KOPT-K1 (cell line): ENCODE results near the gene AIPL1.

Experiments
- H3K27ac ChIP-seq: fragments of 200-600 bp; sonication (generic); 2 replicates; pipeline ENCODE4 v1.5.1; 2016; ENCODE audit warnings: antibody characterized with exemption, mild to moderate bottlenecking, low read depth, low read length; ENCODE audit not compliant: poor library complexity, severe bottlenecking
- H3K36me3 ChIP-seq: fragments of 200-600 bp; sonication (generic); 2 replicates; pipeline ENCODE4 v1.5.1; 2017; ENCODE audit warnings: antibody characterized with exemption, mild to moderate bottlenecking, low read length, moderate library complexity; ENCODE audit not compliant: insufficient read depth
- H3K9me3 ChIP-seq: fragments of 200-600 bp; sonication (generic); 2 replicates; pipeline ENCODE4 v1.5.1; 2017; ENCODE audit warnings: antibody characterized with exemption, low read length, mild to moderate bottlenecking; ENCODE audit not compliant: insufficient read depth, poor library complexity, severe bottlenecking

AIPL1 gene

DNA sequence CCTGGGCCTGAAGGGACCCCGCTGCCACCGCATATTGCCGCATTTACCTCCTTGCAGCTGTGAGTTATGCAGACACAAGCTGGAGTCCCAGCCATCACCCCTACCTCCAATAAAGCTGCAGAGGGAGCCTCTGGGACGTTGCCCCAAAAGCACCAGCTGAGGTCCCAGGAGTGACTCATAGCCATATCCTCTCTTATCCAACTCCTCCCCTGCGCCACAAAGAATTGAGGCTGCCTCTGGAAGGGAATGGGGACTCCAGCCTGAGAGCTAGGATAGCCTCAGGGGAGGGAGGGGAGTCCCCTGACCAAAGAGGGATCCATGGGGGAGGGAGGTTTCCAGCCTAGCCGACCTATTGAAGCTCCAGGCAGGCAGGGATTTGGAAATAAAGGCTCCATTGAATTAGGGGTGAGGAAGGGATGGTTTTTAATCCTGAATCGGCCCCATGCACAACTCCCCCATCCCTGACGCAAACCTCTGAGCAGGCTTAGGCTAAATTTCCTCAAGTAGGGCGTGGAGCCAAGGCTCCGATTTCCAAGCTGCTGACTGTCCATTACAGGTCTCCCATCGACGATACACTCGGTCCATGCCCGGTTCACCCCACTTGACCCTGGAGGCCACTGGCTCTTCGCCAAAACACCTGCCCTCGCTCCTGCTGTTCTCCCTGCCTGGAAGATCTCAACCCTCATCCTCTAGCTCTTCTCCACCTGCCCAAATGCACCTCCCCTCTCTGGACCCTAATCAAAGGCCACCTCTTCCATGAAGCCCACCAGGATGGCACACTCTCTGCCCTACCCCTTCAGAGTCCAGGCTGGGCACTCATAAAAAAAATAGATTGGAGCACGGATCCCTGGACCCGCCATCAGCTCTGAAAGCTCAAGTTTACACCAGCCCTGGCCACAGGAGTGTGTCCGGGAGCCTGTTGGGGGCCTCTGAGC, 36.9 kb upstream of the AIPL1 start:
- Histone ChIP-seq H3K36me3 (no peaks in the 10 kb centered on the region), H3K9me3 (no peaks in the 10 kb centered on the region), H3K27ac (no peak overlapping the region)

DNA sequence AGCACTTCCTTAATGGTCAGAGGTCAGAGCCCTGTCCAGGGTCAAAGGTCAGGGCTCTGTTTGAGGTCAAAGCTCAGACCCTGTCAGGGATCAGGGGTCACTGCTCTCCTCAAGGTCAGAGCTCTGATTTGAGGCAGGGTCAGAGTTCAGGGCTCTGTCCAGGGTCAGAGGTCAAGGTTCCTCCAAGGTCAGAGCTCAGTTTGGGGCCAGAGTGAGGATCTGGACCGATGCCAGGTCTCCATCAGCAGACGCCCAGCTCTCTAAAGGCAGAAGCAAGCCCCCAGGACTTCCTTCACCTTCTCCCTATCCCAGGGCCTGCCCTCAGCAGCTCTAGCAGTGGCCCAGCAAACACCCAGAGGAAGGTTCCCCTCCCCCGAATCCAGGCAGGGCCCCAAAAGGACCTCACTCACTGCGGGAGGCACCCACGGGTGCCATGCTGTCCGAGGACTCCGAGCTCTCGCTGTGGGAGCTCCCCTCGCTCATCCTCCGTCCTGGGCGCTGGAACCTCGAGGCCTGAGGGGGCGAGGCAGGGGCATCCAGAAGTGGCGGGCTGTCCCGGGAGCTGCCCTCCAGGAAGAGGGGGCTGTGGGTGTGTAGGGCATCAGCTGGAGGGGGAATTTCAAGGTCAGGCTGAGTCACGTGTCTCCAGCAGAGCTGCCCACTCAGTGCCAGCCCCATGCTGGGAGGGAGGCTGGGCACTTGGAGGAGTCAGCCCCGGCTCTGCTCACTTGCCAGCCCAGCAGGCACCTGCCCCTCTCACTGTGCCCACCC, 36.0 kb upstream of the AIPL1 start:
- H3K27ac ChIP-seq, result no peak overlapping the region
- no peaks in the 10 kb centered on the region for H3K36me3 ChIP-seq
- H3K9me3 ChIP-seq, result no peaks in the 10 kb centered on the region

DNA sequence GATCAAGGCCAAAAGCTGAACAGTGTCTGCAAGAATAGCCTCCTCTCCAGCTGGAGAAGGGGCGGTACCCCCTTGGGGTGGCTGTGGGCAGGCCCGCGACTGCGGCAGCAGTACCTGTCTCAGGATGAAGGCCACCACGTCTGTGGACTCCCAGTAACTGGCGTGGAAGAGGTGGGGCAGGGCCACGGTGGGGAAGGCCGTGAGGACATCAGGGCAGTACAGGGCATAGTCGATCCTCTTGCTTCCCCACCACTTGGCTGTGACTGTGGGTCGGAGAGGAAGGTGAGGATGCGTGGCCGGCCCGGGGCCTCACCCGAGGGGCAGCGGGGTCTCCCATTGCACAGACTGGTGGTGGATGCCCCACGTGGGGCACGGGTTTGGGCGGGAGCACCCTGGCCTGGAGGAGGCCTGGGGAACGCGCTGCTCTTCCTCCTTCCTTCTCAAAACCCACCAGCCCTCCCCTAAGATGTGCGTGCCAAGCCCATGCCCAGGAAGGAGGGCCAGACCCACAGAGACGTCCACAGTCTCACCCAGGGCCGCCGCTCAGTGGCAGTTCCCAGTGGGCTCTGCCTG, 35.3 kb upstream of the AIPL1 start:
- Histone ChIP-seq H3K9me3 (no peaks in the 10 kb centered on the region), H3K36me3 (no peaks in the 10 kb centered on the region), H3K27ac (no peak overlapping the region)

DNA sequence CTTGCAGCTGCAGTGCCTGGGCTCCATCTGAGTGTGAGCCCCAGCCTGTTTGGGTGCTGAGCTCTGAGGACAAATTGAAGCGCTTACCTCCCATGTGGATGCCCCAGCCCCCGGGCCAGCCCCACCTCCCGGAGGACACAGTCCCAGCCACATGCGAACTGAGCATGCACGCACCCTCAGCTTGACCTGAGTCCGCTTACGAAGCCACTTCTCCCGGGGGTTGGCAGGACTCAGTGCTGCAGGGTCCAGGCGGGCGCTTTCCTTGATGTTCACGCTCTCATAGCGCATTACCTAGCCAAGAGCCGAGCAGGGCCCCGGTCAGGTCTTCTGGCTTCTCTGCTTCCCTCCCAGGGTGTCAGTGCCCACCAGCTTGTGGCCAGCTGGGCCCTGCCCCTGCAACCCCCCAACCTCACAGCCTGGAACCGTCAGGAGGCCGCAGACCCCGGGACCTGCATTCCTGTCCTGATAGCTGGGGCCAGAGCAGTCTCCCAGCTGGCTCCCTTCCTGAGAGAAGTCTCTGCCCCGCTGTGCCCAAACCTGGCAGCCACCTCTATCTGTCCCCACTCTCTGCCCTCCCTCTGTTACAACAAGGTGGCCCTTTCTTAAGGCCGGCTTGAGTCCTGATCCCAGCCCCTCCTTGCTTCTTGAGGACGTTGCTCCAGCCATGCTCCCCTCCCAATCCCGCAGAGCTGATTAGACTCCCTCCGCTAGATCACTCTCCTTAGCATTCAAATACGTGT, 33.3 kb upstream of the AIPL1 start:
- H3K9me3 ChIP-seq, result no peaks in the 10 kb centered on the region

DNA sequence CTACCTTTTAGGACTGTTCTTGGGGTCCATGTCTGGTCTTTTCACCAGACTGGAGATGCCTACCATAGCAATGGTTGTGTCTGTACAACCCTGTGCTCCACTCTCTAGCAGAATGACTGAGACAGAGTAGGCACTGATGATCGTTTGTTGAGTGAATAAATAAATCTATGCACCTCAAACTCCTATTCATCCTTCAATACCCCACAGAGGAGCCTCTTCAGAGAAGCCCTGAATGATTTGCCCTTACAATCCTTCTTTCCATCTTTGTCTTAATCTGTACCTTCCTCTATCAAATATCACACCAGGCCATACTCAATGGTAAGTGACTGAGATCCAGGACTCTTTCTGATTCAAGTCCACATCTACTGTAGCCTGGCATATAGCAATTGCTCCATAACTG, 32.6 kb upstream of the AIPL1 start:
- no peaks in the 10 kb centered on the region for H3K9me3 ChIP-seq
- no peak overlapping the region for H3K27ac ChIP-seq
- H3K36me3 ChIP-seq, result no peaks in the 10 kb centered on the region

More for the DNA sequence above, 33.3 kb upstream of the AIPL1 start:
- H3K27ac ChIP-seq, result no peak overlapping the region
- H3K36me3 ChIP-seq, result no peaks in the 10 kb centered on the region

DNA sequence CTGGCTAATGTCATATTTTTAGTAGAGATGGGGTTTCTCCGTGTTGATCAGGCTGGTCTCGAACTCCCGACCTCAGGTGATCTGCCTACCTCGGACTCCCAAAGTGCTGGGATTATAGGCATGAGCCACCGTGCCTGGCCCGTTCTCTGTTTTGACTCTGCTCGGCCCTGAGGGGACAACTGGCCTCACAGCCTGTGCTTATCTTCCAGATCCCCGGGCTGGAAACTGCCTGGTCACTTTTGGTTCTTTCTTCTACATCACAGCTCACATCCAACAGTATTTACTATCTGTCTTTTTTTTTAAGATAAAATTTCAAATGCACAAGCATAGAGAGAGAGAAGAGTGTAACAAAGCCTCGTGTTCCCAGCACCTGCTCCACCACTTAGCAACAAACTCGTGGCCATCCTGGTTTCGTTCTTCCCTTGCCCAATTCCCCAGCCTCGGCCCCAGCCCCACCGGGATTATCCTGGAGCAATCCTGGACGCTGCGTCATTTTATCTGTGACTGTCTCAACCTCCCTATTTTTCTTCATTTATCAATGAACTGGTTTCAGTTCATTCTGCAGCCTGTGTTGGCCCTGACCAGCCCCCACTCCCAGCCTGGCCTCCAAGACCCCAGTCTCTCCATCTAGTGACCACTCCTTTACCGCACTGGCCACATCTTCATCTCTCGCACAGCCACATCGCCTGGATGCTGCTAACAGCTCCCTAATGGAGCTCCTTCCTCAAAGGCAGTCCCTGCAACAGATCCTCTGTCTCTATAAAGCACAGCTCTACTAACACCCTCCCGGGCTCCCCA, 30.5 kb upstream of the AIPL1 start:
- Histone ChIP-seq H3K27ac (no peak overlapping the region), H3K9me3 (no peaks in the 10 kb centered on the region), H3K36me3 (no peaks in the 10 kb centered on the region)

DNA sequence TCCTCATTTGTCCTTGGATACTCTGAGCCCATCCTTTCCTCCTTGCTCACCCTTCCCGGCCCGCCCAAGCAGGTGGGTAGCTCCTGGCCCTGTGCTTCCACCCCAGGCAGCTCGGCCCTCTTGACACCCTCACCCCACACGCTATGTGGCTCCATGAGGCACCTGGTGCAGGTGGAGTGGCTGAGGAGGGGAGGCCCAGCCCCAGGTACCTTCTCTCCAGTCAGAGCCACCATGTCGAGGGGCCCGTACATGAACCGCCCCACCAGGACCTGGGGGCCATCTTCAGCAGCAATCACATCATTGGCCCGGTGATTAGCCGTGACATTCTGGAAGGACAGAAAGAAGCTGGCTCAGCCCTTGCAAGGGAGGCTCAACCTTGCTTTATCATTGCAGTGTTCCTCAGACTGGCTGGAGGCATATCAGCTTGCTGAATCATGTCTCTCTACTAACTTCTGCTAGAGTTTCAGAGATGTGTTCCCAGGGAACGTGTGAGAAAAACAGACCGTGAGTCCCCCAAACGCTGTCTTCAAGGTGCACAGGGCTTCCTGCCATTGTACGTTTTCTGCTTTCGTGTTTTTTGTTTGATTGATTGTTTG, 29.6 kb upstream of the AIPL1 start:
- no peaks in the 10 kb centered on the region for H3K9me3 ChIP-seq
- no peak overlapping the region for H3K27ac ChIP-seq
- no peaks in the 10 kb centered on the region for H3K36me3 ChIP-seq

DNA sequence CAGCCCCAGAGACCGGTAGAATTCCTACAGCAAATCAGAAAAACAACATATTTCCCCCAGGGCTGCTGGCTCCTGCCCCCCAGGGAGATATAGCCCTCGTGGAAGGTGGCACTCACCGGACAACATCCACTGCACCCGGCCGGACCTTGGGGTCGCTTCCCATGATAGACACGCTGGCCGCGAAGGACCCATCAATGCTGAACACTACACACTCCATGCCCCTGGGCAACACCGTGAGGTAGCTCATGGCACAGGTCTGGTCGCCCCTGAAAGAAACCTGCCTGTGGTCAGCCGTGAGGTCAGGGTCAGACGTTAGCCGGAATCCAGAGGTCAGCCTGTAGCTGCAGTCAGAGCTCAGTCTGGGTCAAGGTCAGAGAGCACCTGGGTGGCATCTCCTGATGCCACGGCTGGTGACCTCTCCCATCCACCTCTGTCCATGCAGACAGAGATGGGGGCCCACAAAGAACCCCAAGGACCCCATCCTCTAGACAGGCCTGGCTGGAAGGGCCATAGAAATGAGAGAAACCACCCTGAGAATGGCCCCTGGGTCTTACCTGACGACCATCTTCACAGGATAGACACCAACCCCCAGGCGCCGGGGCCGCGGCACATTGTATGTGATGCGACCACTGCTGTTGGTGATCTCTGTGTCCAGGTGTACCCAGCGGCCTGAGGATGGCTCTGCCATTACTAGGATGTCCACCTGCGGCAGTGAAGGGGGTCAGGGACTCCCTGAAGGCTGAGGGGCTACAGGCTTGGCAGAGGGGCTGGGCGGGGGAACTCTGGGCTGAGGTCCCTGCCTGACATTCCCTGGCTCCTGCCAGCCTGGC, 28.9 kb upstream of the AIPL1 start:
- H3K36me3 ChIP-seq, result no peaks in the 10 kb centered on the region
- H3K9me3 ChIP-seq, result no peaks in the 10 kb centered on the region
- no peak overlapping the region for H3K27ac ChIP-seq

DNA sequence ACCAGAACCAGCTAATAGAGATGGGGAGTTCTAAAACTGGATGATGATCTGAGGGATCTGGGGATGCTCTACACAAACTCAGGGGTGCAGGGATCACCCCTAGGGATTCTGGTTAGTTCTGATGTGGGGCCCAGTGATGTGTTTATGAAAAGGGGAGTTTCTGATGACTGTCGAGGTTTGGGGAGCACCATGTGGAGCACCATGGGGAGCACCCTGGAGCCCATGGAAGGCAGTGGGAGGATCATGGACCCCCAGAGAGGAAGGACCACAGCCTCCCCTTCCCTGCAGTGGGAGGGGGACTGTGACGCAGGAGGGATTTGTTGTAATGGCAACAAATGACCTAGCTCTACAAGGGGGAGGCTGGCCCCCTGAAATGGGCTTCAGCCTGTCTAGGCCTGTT, 27.8 kb upstream of the AIPL1 start:
- Histone ChIP-seq H3K27ac (no peak overlapping the region), H3K9me3 (no peaks in the 10 kb centered on the region), H3K36me3 (no peaks in the 10 kb centered on the region)

DNA sequence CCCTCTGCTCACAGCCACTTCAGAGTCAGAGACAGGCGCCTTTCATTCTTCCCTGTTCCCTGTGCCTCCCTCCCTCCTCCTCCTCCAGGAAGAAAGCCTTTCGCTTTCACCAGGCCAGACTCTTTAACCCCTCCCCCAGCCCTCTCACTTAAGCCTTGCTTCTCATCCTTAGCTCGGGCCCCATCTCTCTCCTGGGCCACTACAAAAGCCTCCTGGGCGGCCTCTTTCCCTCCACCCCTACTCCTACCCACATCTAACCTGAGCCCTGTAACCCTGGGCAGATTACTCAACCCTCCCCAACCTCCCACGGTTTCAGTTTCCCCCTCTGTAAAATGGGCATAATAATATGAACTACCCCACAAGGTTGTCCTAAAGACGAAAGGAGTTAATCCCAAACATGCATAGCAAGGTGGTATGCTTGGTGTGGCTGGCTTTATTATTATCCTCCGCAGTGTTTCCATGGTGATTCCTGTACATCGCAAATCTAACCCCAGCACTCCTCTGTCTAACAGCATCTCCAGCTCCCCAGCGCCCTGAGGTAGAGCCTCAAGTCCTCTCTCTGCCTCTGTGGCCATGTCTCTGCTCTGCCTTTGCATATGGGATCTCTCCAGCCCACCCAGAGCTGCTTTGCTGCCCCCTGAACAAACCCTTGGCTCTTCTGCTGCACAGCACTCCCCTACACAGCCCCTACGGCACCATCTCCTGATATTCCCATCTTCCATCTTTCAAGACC, 27.0 kb upstream of the AIPL1 start:
- H3K9me3 ChIP-seq, result no peaks in the 10 kb centered on the region
- H3K36me3 ChIP-seq, result no peaks in the 10 kb centered on the region
- no peak overlapping the region for H3K27ac ChIP-seq

DNA sequence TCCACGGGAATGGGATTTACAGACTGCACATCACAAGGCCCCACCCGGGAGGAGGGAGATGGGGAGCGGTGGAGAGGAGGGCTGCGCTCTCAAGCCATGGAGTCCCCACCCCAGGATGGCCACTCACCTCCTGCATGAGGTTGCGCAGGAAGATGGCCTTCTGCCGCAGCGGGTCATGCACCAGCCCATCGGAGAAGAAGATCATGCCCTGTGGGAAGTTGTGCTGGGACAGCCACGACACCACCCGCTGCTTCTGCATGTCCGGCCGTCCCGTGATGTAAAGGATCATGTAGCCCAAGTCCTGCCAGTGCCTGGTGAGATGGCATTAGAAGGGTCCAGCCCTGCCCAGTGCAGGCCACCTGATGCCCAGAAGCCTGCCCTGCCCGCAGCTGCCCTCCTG, 26.3 kb upstream of the AIPL1 start:
- H3K27ac ChIP-seq, result no peak overlapping the region

DNA sequence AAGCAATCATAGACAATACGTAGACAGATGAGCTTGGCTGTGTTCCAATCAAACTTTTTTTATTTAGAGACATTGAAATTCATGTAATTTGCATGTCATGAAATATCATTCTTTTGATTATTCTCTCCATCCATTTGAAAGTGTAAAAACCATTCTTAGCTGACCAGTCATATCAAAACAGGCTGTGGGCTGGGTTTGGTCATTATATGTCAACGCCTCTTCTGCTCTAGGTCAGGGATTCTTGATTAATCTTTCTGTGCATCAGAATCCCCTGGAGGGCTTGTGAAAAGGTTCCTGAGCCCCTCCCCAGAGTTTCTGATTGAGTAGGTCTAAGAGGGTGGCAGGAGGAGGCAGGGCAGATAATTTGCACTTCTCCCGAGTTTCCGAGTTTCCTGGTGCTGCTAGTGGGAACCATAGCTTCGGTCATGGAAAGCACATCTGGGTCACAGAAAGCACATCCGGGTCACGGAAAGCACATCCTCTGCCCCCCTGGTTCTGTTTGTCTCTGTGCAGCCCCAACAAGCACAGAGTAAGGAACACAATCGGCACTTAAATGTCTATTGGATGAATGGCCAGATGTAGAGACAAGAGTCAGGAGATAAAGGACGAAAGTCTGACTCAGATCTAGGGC, 25.7 kb upstream of the AIPL1 start:
- Histone ChIP-seq H3K27ac (no peak overlapping the region), H3K36me3 (no peaks in the 10 kb centered on the region), H3K9me3 (no peaks in the 10 kb centered on the region)

More for the DNA sequence above, 26.3 kb upstream of the AIPL1 start:
- Histone ChIP-seq H3K36me3 (no peaks in the 10 kb centered on the region), H3K9me3 (no peaks in the 10 kb centered on the region)
